GM19395 (cell line): ENCODE results near the gene IKBIP.
"Not testable (repeated sequence)": the region's sequence is repeated elsewhere in the genome, so short reads cannot be mapped to it uniquely, and the experiment has no call there.

ENCODE experiments used
- ATAC-seq: cut with Tn5 transposase; IDR thresholded peaks from one replicate; pipeline ENCODE4 v1.9.1; 2021; ENCODE audit warnings: mild to moderate bottlenecking, moderate library complexity; ENCODE audit not compliant: unreplicated experiment

Gene IKBIP

GRCh38 chr12:98644712-98645571, at the start of gene IKBIP, which contains the start of gene APAF1:
Gene IKBIP, minus strand, starts transcription at chr12:98644788. Its CDS starts 87 bp downstream, at chr12:98644701.
Gene APAF1, plus strand, starts transcription at chr12:98645290. Its CDS starts 3,070 bp downstream, at chr12:98648360.
- peak; percentile 83 for ATAC-seq

- ATAC-seq, result no peak
Observed at GRCh38 chr12:98691351-98691750, 46.8 kb upstream of the IKBIP start.

- ATAC-seq, result no peak
Observed at GRCh38 chr12:98686603-98687002, 42.0 kb upstream of the IKBIP start.

GRCh38 chr12:98684199-98684598, 39.6 kb upstream of the IKBIP start:
- ATAC-seq, result no peak

GRCh38 chr12:98679611-98680005, 35.0 kb upstream of the IKBIP start:
- ATAC-seq, result no peak

GRCh38 chr12:98678946-98679610, 34.5 kb upstream of the IKBIP start:
- ATAC-seq, result no peak

GRCh38 chr12:98678236-98678945, 33.8 kb upstream of the IKBIP start:
- no peak for ATAC-seq

GRCh38 chr12:98674841-98675240, 30.3 kb upstream of the IKBIP start:
- no peak for ATAC-seq

- ATAC-seq, result no peak
Observed at GRCh38 chr12:98671459-98671858, 26.9 kb upstream of the IKBIP start.

GRCh38 chr12:98669751-98670150, 25.2 kb upstream of the IKBIP start:
- ATAC-seq, result no peak

- ATAC-seq, result no peak
Observed at GRCh38 chr12:98660521-98660920, 15.9 kb upstream of the IKBIP start.

GRCh38 chr12:98656289-98657101, 11.9 kb upstream of the IKBIP start:
- ATAC-seq, result peak; percentile 63

GRCh38 chr12:98653866-98654493, 9.4 kb upstream of the IKBIP start:
- peak; percentile 47 for ATAC-seq

GRCh38 chr12:98651328-98651727, 6.7 kb upstream of the IKBIP start:
- ATAC-seq, result no peak

GRCh38 chr12:98646294-98647090, 1.9 kb upstream of the IKBIP start:
- no peak for ATAC-seq

- ATAC-seq, result peak; percentile 7
Observed at GRCh38 chr12:98645572-98646067, 1.0 kb upstream of the IKBIP start.

- ATAC-seq, result peak; percentile 25
Observed at GRCh38 chr12:98644433-98644711, 216 bp downstream of the IKBIP start.

- not testable (repeated sequence) for ATAC-seq
Observed at GRCh38 chr12:98642801-98643200, 1.8 kb downstream of the IKBIP start.

- no peak for ATAC-seq
Observed at GRCh38 chr12:98639491-98639890, 5.1 kb downstream of the IKBIP start.
